ENCODE results near the gene VTI1A. TPM values are rescaled to one million over a fixed set of nuclear protein-coding genes. Genes with fewer than 3 reads are reported as not detected.

VTI1A gene
- polyA plus RNA-seq, 1 donor from 2014 or later = 28.7 TPM

GRCh38 chr10:112619556-112619955 lies 172.5 kb downstream of the VTI1A start (continued):
- TF ChIP-seq REST (IDR thresholded peaks at IDR 0.05; ENCODE audit: borderline replicate concordance) = no peak
- TF ChIP-seq POLR2AphosphoS5 (IDR thresholded peaks at IDR 0.05) = no peak

DNA sequence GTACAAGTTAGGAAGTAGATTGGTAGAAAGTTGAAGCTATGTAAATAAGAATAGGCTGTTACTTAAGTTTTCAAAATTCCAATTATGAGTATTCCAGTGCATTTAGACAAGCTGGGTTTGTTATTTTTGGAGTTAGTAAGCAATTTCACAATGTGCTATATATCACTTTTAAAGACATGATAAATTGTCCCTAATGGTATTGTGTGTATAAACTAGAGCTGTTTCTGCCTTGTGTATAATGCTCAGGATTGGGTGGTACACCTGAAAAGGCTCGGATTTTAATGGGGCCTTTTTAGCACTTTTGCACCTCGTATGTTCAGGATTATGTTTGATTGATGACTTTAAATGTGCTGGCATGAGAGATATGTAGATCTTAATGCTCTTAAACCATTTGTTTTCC lies 175.8 kb downstream of the VTI1A start:
- H3K9me3 ChIP-seq (ENCODE audit: low read length) = no peaks in the 10 kb centered on the region
- no peaks in the 10 kb centered on the region for H3F3A ChIP-seq (ENCODE audit: insufficient read depth, low read length, poor library complexity, severe bottlenecking)
- H3K36me3 ChIP-seq (ENCODE audit: insufficient read depth, low read length) = no peaks in the 10 kb centered on the region
- H3K4me2 ChIP-seq (ENCODE audit: low read length) = no peak overlapping the region
- TF ChIP-seq CTCF (IDR thresholded peaks at IDR 0.05; ENCODE audit: poor library complexity, severe bottlenecking) (no peak), EP300 (conservative IDR thresholded peaks at IDR 0.05; ENCODE audit: poor library complexity, severe bottlenecking) (no peak), SMC3 (conservative IDR thresholded peaks at IDR 0.05; ENCODE audit: poor library complexity) (no peak), POLR2AphosphoS5 (IDR thresholded peaks at IDR 0.05) (no peak), REST (IDR thresholded peaks at IDR 0.05; ENCODE audit: borderline replicate concordance) (no peak), RAD21 (conservative IDR thresholded peaks at IDR 0.05) (no peak), TAF1 (IDR thresholded peaks at IDR 0.05; ENCODE audit: low read depth) (no peak), MXI1 (conservative IDR thresholded peaks at IDR 0.05; ENCODE audit: poor library complexity, severe bottlenecking) (no peak)
- no peaks in the 10 kb centered on the region for H4K20me1 ChIP-seq (ENCODE audit: insufficient read depth)
- H3K4me3 ChIP-seq (ENCODE audit: low read length) = no peak overlapping the region
- H3K27ac ChIP-seq (ENCODE audit: low read length) = no peak overlapping the region
- H3K9me2 ChIP-seq (ENCODE audit: insufficient read depth, low read length) = no peaks in the 10 kb centered on the region
- no peak overlapping the region for H2AFZ ChIP-seq (ENCODE audit: low read depth, low read length)
- H3K27me3 ChIP-seq (ENCODE audit: insufficient read depth, low read depth, low read length) = no peaks in the 10 kb centered on the region
- no peaks in the 10 kb centered on the region for H3K79me2 ChIP-seq (replicated peaks; ENCODE audit: insufficient read depth, low read length)
- no peak overlapping the region for H3K9ac ChIP-seq (ENCODE audit: low read length)
